GM12872 (cell line): Measurements from ENCODE around the gene KCNJ16.
A peak's percentile ranks its signal among the peaks of the same experiment; 100 is the strongest.

ENCODE experiments used
- CTCF ChIP-seq: IDR thresholded peaks from 3 replicates; pipeline ENCODE4 v1.5.1; 2011; ENCODE audit warnings: low read depth, mild to moderate bottlenecking, low read length, moderate library complexity; ENCODE audit not compliant: insufficient read depth

The KCNJ16 gene

GRCh38 chr17:70138291-70138865 lies 63.4 kb downstream of the KCNJ16 start:
- TF ChIP-seq CTCF, result no peak

- TF ChIP-seq CTCF, result no peak
These were observed 64.5 kb downstream of the KCNJ16 start for GRCh38 chr17:70139449-70139993.

GRCh38 chr17:70144260-70144846 lies 69.3 kb downstream of the KCNJ16 start:
- peak; percentile 43 for TF ChIP-seq CTCF

- no peak for TF ChIP-seq CTCF
These were observed 78.2 kb downstream of the KCNJ16 start for GRCh38 chr17:70153210-70153609.

- TF ChIP-seq CTCF, result no peak
These were observed 82.1 kb downstream of the KCNJ16 start for GRCh38 chr17:70157151-70157550.

GRCh38 chr17:70158180-70158579 lies 83.2 kb downstream of the KCNJ16 start:
- TF ChIP-seq CTCF, result no peak

- no peak for TF ChIP-seq CTCF
These were observed 83.6 kb downstream of the KCNJ16 start for GRCh38 chr17:70158591-70158990.
